HEK293 (cell line): ENCODE results near the gene AGK.

ENCODE experiments used
- CTCF ChIA-PET: fragments of 350-600 bp; formaldehyde crosslinking; extraction: SDS; loops from one replicate; lab custom pipeline; 2021; ENCODE audit warnings: antibody characterized with exemption; lab: Yijun Ruan, JAX
- POLR2A ChIA-PET: fragments of 300-600 bp; formaldehyde crosslinking; extraction: SDS; loops from one replicate; lab custom pipeline; 2020; ENCODE audit warnings: antibody characterized with exemption, inconsistent platforms; lab: Yijun Ruan, JAX
- H3K27ac ChIP-seq: fragments of 200-500 bp; sonication (Bioruptor generic); 2 replicates; pipeline ENCODE4 v1.5.1; 2014; ENCODE audit warnings: low read depth, low read length, control low read depth, inconsistent platforms; ENCODE audit errors: extremely low read depth
- H3K36me3 ChIP-seq, 2 experiments: fragments of 200-500 bp in 1 of 2; sonication (Bioruptor generic) in 1 of 2; 1 replicate in 1 of 2; 2 replicates in 1 of 2; pipeline ENCODE4 v1.5.1; 2014 to 2017; ENCODE audit warnings: inconsistent platforms in 2 of 2, low read length in 2 of 2; ENCODE audit not compliant: control insufficient read depth in 2 of 2, insufficient read depth in 1 of 2
- H3K4me1 ChIP-seq: fragments of 200-500 bp; sonication (Bioruptor generic); 2 replicates; pipeline ENCODE4 v1.5.1; 2014; ENCODE audit warnings: mild to moderate bottlenecking, low read length, inconsistent platforms; ENCODE audit not compliant: control insufficient read depth, insufficient read depth
- H3K4me3 ChIP-seq: 2 replicates; pipeline ENCODE4 v1.5.1; 2011; ENCODE audit warnings: low read depth, mild to moderate bottlenecking, control low read depth, low read length, moderate library complexity
- H3K9me3 ChIP-seq: fragments of 200-500 bp; sonication (Bioruptor generic); 2 replicates; pipeline ENCODE4 v1.5.1; 2014; ENCODE audit warnings: low read depth, low read length, inconsistent platforms; ENCODE audit not compliant: control insufficient read depth, insufficient read depth
- GFI1B ChIP-seq: fragments of 450-650 bp; formaldehyde crosslinking; IDR thresholded peaks from 2 replicates; pipeline ENCODE4 v1.5.1; 2016; ENCODE audit warnings: missing biosample characterization, missing genetic modification characterization
- GLI4 ChIP-seq: fragments of 450-650 bp; formaldehyde crosslinking; IDR thresholded peaks from 2 replicates; pipeline ENCODE4 v1.5.1; 2016; ENCODE audit warnings: missing biosample characterization, missing genetic modification characterization
- HOXD13 ChIP-seq: sonication (generic); formaldehyde crosslinking; IDR thresholded peaks from 2 replicates; pipeline ENCODE4 v1.8.0; 2022; ENCODE audit warnings: missing genetic modification reagents, borderline replicate concordance
- KLF1 ChIP-seq: fragments of 450-650 bp; formaldehyde crosslinking; IDR thresholded peaks from 2 replicates; pipeline ENCODE4 v1.5.1; 2016; ENCODE audit warnings: missing biosample characterization, missing genetic modification characterization
- KLF7 ChIP-seq: fragments of 450-650 bp; formaldehyde crosslinking; IDR thresholded peaks from 2 replicates; pipeline ENCODE4 v1.5.1; 2016; ENCODE audit warnings: missing biosample characterization, missing genetic modification characterization, borderline replicate concordance
- KLF9 ChIP-seq: fragments of 450-650 bp; formaldehyde crosslinking; IDR thresholded peaks from 2 replicates; pipeline ENCODE4 v1.5.1; 2016; ENCODE audit warnings: missing biosample characterization, missing genetic modification characterization, low read depth
- MZF1 ChIP-seq: fragments of 450-650 bp; formaldehyde crosslinking; IDR thresholded peaks from 2 replicates; pipeline ENCODE4 v1.5.1; 2017; ENCODE audit warnings: missing biosample characterization, missing genetic modification characterization, borderline replicate concordance
- SALL2 ChIP-seq: fragments of 450-650 bp; formaldehyde crosslinking; IDR thresholded peaks from 2 replicates; pipeline ENCODE4 v1.5.0; 2017; ENCODE audit warnings: missing biosample characterization, mild to moderate bottlenecking, missing genetic modification characterization, borderline replicate concordance
- YY2 ChIP-seq: fragments of 450-650 bp; formaldehyde crosslinking; IDR thresholded peaks from 2 replicates; pipeline ENCODE4 v1.5.1; 2016; ENCODE audit warnings: missing biosample characterization, missing genetic modification characterization
- ZBTB1 ChIP-seq: fragments of 450-650 bp; formaldehyde crosslinking; IDR thresholded peaks from 2 replicates; pipeline ENCODE4 v1.5.1; 2016; ENCODE audit warnings: missing biosample characterization, missing genetic modification characterization
- ZNF202 ChIP-seq: fragments of 450-650 bp; formaldehyde crosslinking; IDR thresholded peaks from 2 replicates; pipeline ENCODE4 v1.5.1; 2016; ENCODE audit warnings: missing biosample characterization, missing genetic modification characterization, borderline replicate concordance
- ZNF324 ChIP-seq: fragments of 450-650 bp; formaldehyde crosslinking; IDR thresholded peaks from 2 replicates; pipeline ENCODE4 v1.5.1; 2016; ENCODE audit warnings: missing biosample characterization, missing genetic modification characterization
- ZNF404 ChIP-seq: fragments of 450-650 bp; formaldehyde crosslinking; IDR thresholded peaks from 2 replicates; pipeline ENCODE4 v1.5.1; 2017; ENCODE audit warnings: missing biosample characterization, missing genetic modification characterization
- ZNF549 ChIP-seq: fragments of 450-650 bp; IDR thresholded peaks from 2 replicates; pipeline ENCODE4 v1.5.1; 2018; ENCODE audit warnings: missing biosample characterization, missing genetic modification characterization, mild to moderate bottlenecking, inconsistent platforms, moderate library complexity
- ZNF558 ChIP-seq: fragments of 450-650 bp; formaldehyde crosslinking; IDR thresholded peaks from 2 replicates; pipeline ENCODE4 v1.5.1; 2016; ENCODE audit warnings: missing biosample characterization, missing genetic modification characterization
- ZNF560 ChIP-seq: fragments of 450-650 bp; formaldehyde crosslinking; IDR thresholded peaks from 2 replicates; pipeline ENCODE4 v1.5.1; 2017; ENCODE audit warnings: missing biosample characterization, missing genetic modification characterization, borderline replicate concordance
- ZNF792 ChIP-seq: fragments of 450-650 bp; formaldehyde crosslinking; IDR thresholded peaks from 2 replicates; pipeline ENCODE4 v1.5.1; 2016; ENCODE audit warnings: missing biosample characterization, missing genetic modification characterization
- ZSCAN16 ChIP-seq: fragments of 450-650 bp; formaldehyde crosslinking; IDR thresholded peaks from 2 replicates; pipeline ENCODE4 v1.5.1; 2016; ENCODE audit warnings: missing biosample characterization, missing genetic modification characterization
- ZXDB ChIP-seq: fragments of 450-650 bp; formaldehyde crosslinking; IDR thresholded peaks from 2 replicates; pipeline ENCODE4 v1.5.1; 2016; ENCODE audit warnings: missing biosample characterization, missing genetic modification characterization
- TF ChIP-seq, protein P1 (sequence below): fragments of 450-650 bp; formaldehyde crosslinking; IDR thresholded peaks from 2 replicates; pipeline ENCODE4 v1.5.1; 2017; ENCODE audit warnings: missing biosample characterization, missing genetic modification characterization
- TF ChIP-seq, protein P2 (sequence below): fragments of 450-650 bp; formaldehyde crosslinking; IDR thresholded peaks from 2 replicates; pipeline ENCODE4 v1.5.1; 2016; ENCODE audit warnings: missing biosample characterization, missing genetic modification characterization, low read depth
- TF ChIP-seq, protein P3 (sequence below): fragments of 450-650 bp; formaldehyde crosslinking; IDR thresholded peaks from 2 replicates; pipeline ENCODE4 v1.5.1; 2016; ENCODE audit warnings: missing biosample characterization, missing genetic modification characterization

The AGK gene

DNA sequence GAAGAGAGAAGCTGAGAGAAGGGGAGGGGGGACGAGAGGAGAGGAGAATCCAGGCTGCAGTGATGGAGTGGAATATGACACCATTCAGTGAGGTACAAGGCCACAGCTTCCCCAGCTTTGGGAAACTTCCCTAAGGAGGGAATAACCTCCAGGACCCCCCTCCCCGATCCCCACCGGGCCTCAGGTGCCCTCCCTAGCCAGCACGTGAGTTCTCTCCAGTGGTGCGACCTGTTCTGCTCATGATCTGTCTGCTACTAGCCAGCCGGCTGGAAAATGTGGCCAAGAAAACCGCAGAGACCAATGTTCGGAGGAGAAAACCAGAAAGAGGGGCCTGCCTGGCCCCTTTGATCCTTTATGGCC, 39.9 kb upstream of the AGK start (continued):
- TF ChIP-seq ZNF558 (tag by site-specific recombination) (no peak), ZNF792 (tag by site-specific recombination) (no peak), GFI1B (no peak), KLF1 (tag by site-specific recombination) (no peak), ZNF560 (tag by site-specific recombination) (no peak), ZNF404 (tag by site-specific recombination) (no peak)
- TF ChIP-seq, all 188 proteins: peak for 0

DNA sequence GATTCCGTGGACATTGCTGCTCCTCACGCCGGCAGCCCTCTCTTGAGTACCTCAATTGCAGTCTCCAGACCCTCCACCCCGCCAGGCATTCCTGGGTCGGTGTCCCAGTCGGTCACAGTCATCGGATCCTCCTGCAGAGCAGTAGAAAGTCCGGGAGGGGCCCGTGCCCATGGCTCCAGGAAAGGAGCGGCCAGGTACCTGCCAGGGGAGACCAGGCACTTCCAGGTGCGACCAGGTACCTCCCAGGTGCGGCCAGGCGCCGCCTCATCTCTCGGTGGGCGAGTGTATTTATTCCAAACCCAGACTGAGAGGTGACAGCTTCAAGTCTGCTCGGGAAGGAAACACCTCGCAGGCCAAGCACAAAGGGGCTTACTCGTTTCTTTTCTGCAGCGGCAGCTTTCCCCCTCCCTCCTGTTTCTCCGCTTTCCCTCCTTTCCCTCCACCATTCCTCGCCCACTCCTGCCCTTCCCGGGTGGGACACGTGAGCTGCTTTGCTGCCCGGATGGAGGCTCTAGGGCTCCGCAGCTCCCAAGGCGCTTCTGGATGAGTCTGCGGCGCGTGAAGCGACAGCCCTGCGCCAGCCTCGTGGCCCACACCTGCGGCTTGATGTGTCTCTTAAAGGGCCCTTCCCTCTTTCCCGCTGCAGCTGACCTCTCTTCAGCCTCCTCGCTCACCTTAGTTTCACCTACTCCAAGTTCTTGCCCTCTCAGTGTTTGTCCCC, 39.4 kb upstream of the AGK start:
- no peak overlapping the region for H3K4me3 ChIP-seq
- ChIA-PET CTCF (interaction anchor here (0.8 kb wide), 1 partner anchor 20 kb away, joined by 3 read pairs; no protein-coding TSS in a partner anchor), POLR2A (no interaction called here)
- no peaks in the 10 kb centered on the region for H3K36me3 ChIP-seq
- no peaks in the 10 kb centered on the region for H3K4me1 ChIP-seq
- no peaks in the 10 kb centered on the region for H3K9me3 ChIP-seq
- H3K27ac ChIP-seq = no peak overlapping the region
- TF ChIP-seq KLF7 (tag by site-specific recombination) (no peak), GLI4 (no peak), ZNF324 (tag by site-specific recombination) (no peak)
- TF ChIP-seq, protein P1, sequence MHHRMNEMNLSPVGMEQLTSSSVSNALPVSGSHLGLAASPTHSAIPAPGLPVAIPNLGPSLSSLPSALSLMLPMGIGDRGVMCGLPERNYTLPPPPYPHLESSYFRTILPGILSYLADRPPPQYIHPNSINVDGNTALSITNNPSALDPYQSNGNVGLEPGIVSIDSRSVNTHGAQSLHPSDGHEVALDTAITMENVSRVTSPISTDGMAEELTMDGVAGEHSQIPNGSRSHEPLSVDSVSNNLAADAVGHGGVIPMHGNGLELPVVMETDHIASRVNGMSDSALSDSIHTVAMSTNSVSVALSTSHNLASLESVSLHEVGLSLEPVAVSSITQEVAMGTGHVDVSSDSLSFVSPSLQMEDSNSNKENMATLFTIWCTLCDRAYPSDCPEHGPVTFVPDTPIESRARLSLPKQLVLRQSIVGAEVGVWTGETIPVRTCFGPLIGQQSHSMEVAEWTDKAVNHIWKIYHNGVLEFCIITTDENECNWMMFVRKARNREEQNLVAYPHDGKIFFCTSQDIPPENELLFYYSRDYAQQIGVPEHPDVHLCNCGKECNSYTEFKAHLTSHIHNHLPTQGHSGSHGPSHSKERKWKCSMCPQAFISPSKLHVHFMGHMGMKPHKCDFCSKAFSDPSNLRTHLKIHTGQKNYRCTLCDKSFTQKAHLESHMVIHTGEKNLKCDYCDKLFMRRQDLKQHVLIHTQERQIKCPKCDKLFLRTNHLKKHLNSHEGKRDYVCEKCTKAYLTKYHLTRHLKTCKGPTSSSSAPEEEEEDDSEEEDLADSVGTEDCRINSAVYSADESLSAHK (tag by site-specific recombination) = no peak

DNA sequence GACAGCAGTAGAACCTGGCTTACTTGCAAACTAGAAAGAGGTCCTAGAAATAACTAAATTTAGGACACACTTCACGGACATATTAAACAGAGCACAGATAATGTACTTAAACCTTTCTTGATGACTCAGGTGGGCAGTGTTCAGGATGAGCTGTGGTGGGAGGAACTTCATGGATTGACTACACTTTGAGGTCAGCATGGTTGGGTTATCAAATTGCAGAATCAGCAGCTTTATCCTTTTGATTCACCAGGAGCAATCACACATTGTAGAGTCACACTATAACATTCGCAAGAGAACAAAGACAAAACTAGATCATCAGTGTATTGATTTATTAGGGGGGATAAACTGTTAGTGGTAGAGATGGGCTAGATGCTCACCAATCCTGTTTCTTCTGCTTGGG, 38.6 kb upstream of the AGK start:
- TF ChIP-seq ZBTB1 (tag by site-specific recombination) (no peak), ZXDB (tag by site-specific recombination) (no peak)
- H3K27ac ChIP-seq = no peak overlapping the region
- no peaks in the 10 kb centered on the region for H3K4me1 ChIP-seq
- ChIA-PET POLR2A (no interaction called here), CTCF (no interaction called here)
- H3K9me3 ChIP-seq = no peaks in the 10 kb centered on the region
- H3K36me3 ChIP-seq = no peaks in the 10 kb centered on the region
- H3K4me3 ChIP-seq = no peak overlapping the region

DNA sequence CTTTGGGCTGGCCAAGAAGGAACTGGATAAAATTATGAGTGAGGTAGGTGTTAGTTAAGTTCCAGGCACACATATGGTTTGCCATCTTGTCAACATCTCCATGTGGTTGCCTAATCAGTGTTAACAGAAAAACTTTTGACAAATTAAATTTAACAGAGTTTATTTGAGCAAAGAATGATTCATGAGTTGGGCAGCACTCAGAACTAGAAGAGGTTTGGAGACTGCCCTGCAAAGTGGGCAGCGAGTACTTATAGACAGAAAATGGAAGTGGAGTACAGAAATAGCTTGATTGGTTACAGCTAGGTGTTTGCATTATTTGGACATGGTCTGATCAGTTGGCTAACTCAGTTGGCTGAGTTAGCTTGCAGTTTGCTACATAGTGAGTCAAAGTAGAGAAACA, 37.5 kb upstream of the AGK start:
- CTCF ChIA-PET = no interaction called here
- no peaks in the 10 kb centered on the region for H3K9me3 ChIP-seq
- TF ChIP-seq ZSCAN16 = no peak
- peak; percentile 96 for TF ChIP-seq ZNF549
- TF ChIP-seq, all 188 proteins: peak for 1
- POLR2A ChIA-PET = no interaction called here
- H3K4me3 ChIP-seq = no peak overlapping the region
- H3K36me3 ChIP-seq = no peaks in the 10 kb centered on the region
- no peaks in the 10 kb centered on the region for H3K4me1 ChIP-seq
- H3K27ac ChIP-seq = no peak overlapping the region

DNA sequence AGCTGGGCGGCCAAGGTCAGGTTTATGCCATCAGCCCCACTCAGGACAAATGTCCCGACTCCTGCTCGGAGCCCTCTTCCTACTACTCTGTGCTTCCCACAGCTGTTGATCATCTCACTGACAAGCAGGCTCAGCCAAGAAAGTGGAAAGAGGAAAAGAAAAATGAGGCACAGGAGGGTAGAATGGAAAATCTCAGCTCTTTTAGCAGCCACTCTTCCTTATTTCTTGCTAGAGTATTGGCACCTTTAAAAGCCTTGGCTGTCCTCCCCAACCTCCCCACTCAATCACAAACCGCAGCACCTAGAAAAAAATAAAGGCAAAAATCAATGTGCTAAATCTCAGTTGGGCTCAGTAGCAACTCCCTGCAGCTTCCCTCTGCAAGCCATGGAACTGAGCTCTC, 35.3 kb upstream of the AGK start:
- H3K9me3 ChIP-seq = no peaks in the 10 kb centered on the region
- no peak overlapping the region for H3K27ac ChIP-seq
- CTCF ChIA-PET = interaction anchor here (1.0 kb wide), 1 partner anchor 17 kb away, joined by 4 read pairs; no protein-coding TSS in a partner anchor
- H3K4me3 ChIP-seq = no peak overlapping the region
- no peaks in the 10 kb centered on the region for H3K4me1 ChIP-seq
- POLR2A ChIA-PET = no interaction called here
- no peaks in the 10 kb centered on the region for H3K36me3 ChIP-seq
- no peak for TF ChIP-seq ZNF202 (tag by site-specific recombination)
- TF ChIP-seq, protein P2, sequence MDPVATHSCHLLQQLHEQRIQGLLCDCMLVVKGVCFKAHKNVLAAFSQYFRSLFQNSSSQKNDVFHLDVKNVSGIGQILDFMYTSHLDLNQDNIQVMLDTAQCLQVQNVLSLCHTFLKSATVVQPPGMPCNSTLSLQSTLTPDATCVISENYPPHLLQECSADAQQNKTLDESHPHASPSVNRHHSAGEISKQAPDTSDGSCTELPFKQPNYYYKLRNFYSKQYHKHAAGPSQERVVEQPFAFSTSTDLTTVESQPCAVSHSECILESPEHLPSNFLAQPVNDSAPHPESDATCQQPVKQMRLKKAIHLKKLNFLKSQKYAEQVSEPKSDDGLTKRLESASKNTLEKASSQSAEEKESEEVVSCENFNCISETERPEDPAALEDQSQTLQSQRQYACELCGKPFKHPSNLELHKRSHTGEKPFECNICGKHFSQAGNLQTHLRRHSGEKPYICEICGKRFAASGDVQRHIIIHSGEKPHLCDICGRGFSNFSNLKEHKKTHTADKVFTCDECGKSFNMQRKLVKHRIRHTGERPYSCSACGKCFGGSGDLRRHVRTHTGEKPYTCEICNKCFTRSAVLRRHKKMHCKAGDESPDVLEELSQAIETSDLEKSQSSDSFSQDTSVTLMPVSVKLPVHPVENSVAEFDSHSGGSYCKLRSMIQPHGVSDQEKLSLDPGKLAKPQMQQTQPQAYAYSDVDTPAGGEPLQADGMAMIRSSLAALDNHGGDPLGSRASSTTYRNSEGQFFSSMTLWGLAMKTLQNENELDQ = no peak
- TF ChIP-seq MZF1 (tag by site-specific recombination) = no peak
- TF ChIP-seq SALL2 (tag by site-specific recombination) = no peak
- no peak for TF ChIP-seq HOXD13 (CRISPR knock-in tag)
- no peak for TF ChIP-seq KLF9 (tag by site-specific recombination)
- TF ChIP-seq, protein P3, sequence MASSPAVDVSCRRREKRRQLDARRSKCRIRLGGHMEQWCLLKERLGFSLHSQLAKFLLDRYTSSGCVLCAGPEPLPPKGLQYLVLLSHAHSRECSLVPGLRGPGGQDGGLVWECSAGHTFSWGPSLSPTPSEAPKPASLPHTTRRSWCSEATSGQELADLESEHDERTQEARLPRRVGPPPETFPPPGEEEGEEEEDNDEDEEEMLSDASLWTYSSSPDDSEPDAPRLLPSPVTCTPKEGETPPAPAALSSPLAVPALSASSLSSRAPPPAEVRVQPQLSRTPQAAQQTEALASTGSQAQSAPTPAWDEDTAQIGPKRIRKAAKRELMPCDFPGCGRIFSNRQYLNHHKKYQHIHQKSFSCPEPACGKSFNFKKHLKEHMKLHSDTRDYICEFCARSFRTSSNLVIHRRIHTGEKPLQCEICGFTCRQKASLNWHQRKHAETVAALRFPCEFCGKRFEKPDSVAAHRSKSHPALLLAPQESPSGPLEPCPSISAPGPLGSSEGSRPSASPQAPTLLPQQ (tag by site-specific recombination) = no peak
- no peak for TF ChIP-seq YY2 (tag by site-specific recombination)
